Measurements from ENCODE around the gene SDHA.
"Not testable (repeated sequence)": the region's sequence is repeated elsewhere in the genome, so short reads cannot be mapped to it uniquely, and the experiment has no call there.

SDHA gene

GRCh38 chr5:302966-303365 lies 84.8 kb downstream of the SDHA start:
- H3K4me3 ChIP-seq (ENCODE audit: low read depth, low read length), result no peak overlapping the region
- TF ChIP-seq CTCF (IDR thresholded peaks at IDR 0.05; ENCODE audit: low read depth, low read length), result no peak

GRCh38 chr5:303741-304140 lies 85.6 kb downstream of the SDHA start:
- H3K4me3 ChIP-seq (ENCODE audit: low read depth, low read length), result not testable (repeated sequence)

- no peak overlapping the region for H3K4me3 ChIP-seq (ENCODE audit: low read depth, low read length)
- TF ChIP-seq CTCF (IDR thresholded peaks at IDR 0.05; ENCODE audit: low read depth, low read length), result no peak
These were observed 86.9 kb downstream of the SDHA start for GRCh38 chr5:305050-305449.

- no peak for TF ChIP-seq CTCF (IDR thresholded peaks at IDR 0.05; ENCODE audit: low read depth, low read length)
- H3K4me3 ChIP-seq (ENCODE audit: low read depth, low read length), result no peak overlapping the region
These were observed 87.3 kb downstream of the SDHA start for GRCh38 chr5:305459-305858.

- TF ChIP-seq CTCF (IDR thresholded peaks at IDR 0.05; ENCODE audit: low read depth, low read length), result no peak
These were observed 88.1 kb downstream of the SDHA start for GRCh38 chr5:306011-306805.

More at GRCh38 chr5:306011-306805, 88.1 kb downstream of the SDHA start:
- no peak overlapping the region for H3K4me3 ChIP-seq (ENCODE audit: low read depth, low read length)
